Measurements from ENCODE around the gene CNBP. TPM values are rescaled to one million over a fixed set of nuclear protein-coding genes. Genes with fewer than 3 reads are reported as not detected.
"Not testable (repeated sequence)": the region's sequence is repeated elsewhere in the genome, so short reads cannot be mapped to it uniquely, and the experiment has no call there.

Gene CNBP
- total RNA-seq, 1 experiment from 2014 or later = 438 TPM

GRCh38 chr3:129224984-129225393, 41.3 kb upstream of the CNBP start:
- no peaks in the 10 kb centered on the region for H3K9me3 ChIP-seq (ENCODE audit: low read depth, low read length, poor library complexity, severe bottlenecking)
- H3K36me3 ChIP-seq (ENCODE audit: insufficient read depth, low read length, poor library complexity, severe bottlenecking) = no peaks in the 10 kb centered on the region
- no TSS peak for BruUV-seq (replicated peaks)
- ChIA-PET POLR2A (ENCODE audit: low non-redundant PET) (interaction anchor here (0.6 kb wide), 2 partner anchors 18 to 197 kb away, joined by 4 to 6 read pairs; no protein-coding TSS in a partner anchor), CTCF (no interaction called here)
- H3K4me1 ChIP-seq (ENCODE audit: insufficient read depth, low read length, poor library complexity, severe bottlenecking) = peaks cover 4% of the 10 kb centered on the region
- peak overlapping the region; percentile 37 for H3K27ac ChIP-seq (ENCODE audit: low read depth, low read length, poor library complexity, severe bottlenecking)
- intact Hi-C loops (cut with micrococcal nuclease; ENCODE audit: unreplicated experiment) = no loop called here
- no peaks in the 10 kb centered on the region for H3K27me3 ChIP-seq (replicated peaks; ENCODE audit: insufficient read depth, low read depth, low read length, poor library complexity)
- H3K4me3 ChIP-seq (ENCODE audit: low read depth, low read length, poor library complexity, severe bottlenecking) = no peak overlapping the region
- no peak for TF ChIP-seq EZH2 (IDR thresholded peaks at IDR 0.05; ENCODE audit: borderline replicate concordance, low read depth, low read length, poor library complexity, severe bottlenecking)
- no peak for TF ChIP-seq CTCF (conservative IDR thresholded peaks at IDR 0.05; ENCODE audit: low read depth, low read length)
- DNase-seq (ENCODE audit: low spot score) = peak; percentile 47

GRCh38 chr3:129224387-129224786, 40.7 kb upstream of the CNBP start:
- intact Hi-C loops (cut with micrococcal nuclease; ENCODE audit: unreplicated experiment); BruUV-seq (replicated peaks); H3K27ac ChIP-seq (ENCODE audit: low read depth, low read length, poor library complexity, severe bottlenecking); H3K4me3 ChIP-seq (ENCODE audit: low read depth, low read length, poor library complexity, severe bottlenecking); H3K27me3 ChIP-seq (replicated peaks; ENCODE audit: insufficient read depth, low read depth, low read length, poor library complexity); H3K9me3 ChIP-seq (ENCODE audit: low read depth, low read length, poor library complexity, severe bottlenecking); H3K4me1 ChIP-seq (ENCODE audit: insufficient read depth, low read length, poor library complexity, severe bottlenecking); DNase-seq (ENCODE audit: low spot score); CTCF ChIA-PET; H3K36me3 ChIP-seq (ENCODE audit: insufficient read depth, low read length, poor library complexity, severe bottlenecking): not testable (repeated sequence)
- POLR2A ChIA-PET (ENCODE audit: low non-redundant PET) = interaction anchor here (0.6 to 0.7 kb wide), 3 partner anchors 17 to 1690 kb away, joined by 4 to 17 read pairs (median 6); no protein-coding TSS in a partner anchor

GRCh38 chr3:129218742-129219141, 35.0 kb upstream of the CNBP start:
- POLR2A ChIA-PET (ENCODE audit: low non-redundant PET) = no interaction called here
- CTCF ChIA-PET = no interaction called here
- no peak for TF ChIP-seq CTCF (conservative IDR thresholded peaks at IDR 0.05; ENCODE audit: low read depth, low read length)

GRCh38 chr3:129213238-129213637, 29.5 kb upstream of the CNBP start:
- POLR2A ChIA-PET (ENCODE audit: low non-redundant PET) = no interaction called here
- H3K36me3 ChIP-seq (ENCODE audit: insufficient read depth, low read length, poor library complexity, severe bottlenecking) = no peaks in the 10 kb centered on the region
- H3K27ac ChIP-seq (ENCODE audit: low read depth, low read length, poor library complexity, severe bottlenecking) = no peak overlapping the region
- peaks cover 8% of the 10 kb centered on the region for H3K4me1 ChIP-seq (ENCODE audit: insufficient read depth, low read length, poor library complexity, severe bottlenecking)
- no peak overlapping the region for H3K4me3 ChIP-seq (ENCODE audit: low read depth, low read length, poor library complexity, severe bottlenecking)
- TF ChIP-seq EZH2 (IDR thresholded peaks at IDR 0.05; ENCODE audit: borderline replicate concordance, low read depth, low read length, poor library complexity, severe bottlenecking) (no peak), CTCF (conservative IDR thresholded peaks at IDR 0.05; ENCODE audit: low read depth, low read length) (no peak)
- H3K27me3 ChIP-seq (replicated peaks; ENCODE audit: insufficient read depth, low read depth, low read length, poor library complexity) = no peaks in the 10 kb centered on the region
- CTCF ChIA-PET = no interaction called here
- no TSS peak for BruUV-seq (replicated peaks)
- intact Hi-C loops (cut with micrococcal nuclease; ENCODE audit: unreplicated experiment) = no loop called here
- DNase-seq (ENCODE audit: low spot score) = no peak
- H3K9me3 ChIP-seq (ENCODE audit: low read depth, low read length, poor library complexity, severe bottlenecking) = no peaks in the 10 kb centered on the region

More at GRCh38 chr3:129218742-129219141, 35.0 kb upstream of the CNBP start:
- H3K27me3 ChIP-seq (replicated peaks; ENCODE audit: insufficient read depth, low read depth, low read length, poor library complexity) = no peaks in the 10 kb centered on the region
- H3K9me3 ChIP-seq (ENCODE audit: low read depth, low read length, poor library complexity, severe bottlenecking) = no peaks in the 10 kb centered on the region
- intact Hi-C loops (cut with micrococcal nuclease; ENCODE audit: unreplicated experiment) = no loop called here
- DNase-seq (ENCODE audit: low spot score) = no peak
- H3K36me3 ChIP-seq (ENCODE audit: insufficient read depth, low read length, poor library complexity, severe bottlenecking) = no peaks in the 10 kb centered on the region
- H3K4me1 ChIP-seq (ENCODE audit: insufficient read depth, low read length, poor library complexity, severe bottlenecking) = no peaks in the 10 kb centered on the region
- H3K4me3 ChIP-seq (ENCODE audit: low read depth, low read length, poor library complexity, severe bottlenecking) = no peak overlapping the region
- BruUV-seq (replicated peaks) = no TSS peak
- H3K27ac ChIP-seq (ENCODE audit: low read depth, low read length, poor library complexity, severe bottlenecking) = no peak overlapping the region

Data from A673 (cell line).